ENCODE results near the gene CTSZ.
"Not testable (repeated sequence)": the region's sequence is repeated elsewhere in the genome, so short reads cannot be mapped to it uniquely, and the experiment has no call there.

CTSZ gene

GRCh38 chr20:58980711-58981627 is 26.1 kb downstream of the CTSZ start, which contains the start of gene NELFCD:
NELFCD (plus strand) TSS chr20:58981256; CDS start chr20:58981310, 54 bp downstream.
- DNase-seq (ENCODE audit: low read depth in 3 of 3) = peak; percentile 75 to 94 (median 80)

- no peak for DNase-seq (ENCODE audit: low read depth in 3 of 3)
Observed at GRCh38 chr20:58978351-58979190, 28.5 kb downstream of the CTSZ start.

GRCh38 chr20:58976061-58976730 is 30.9 kb downstream of the CTSZ start:
- DNase-seq (ENCODE audit: low read depth in 3 of 3) = no peak

GRCh38 chr20:58975353-58975752 is 31.7 kb downstream of the CTSZ start:
- DNase-seq (ENCODE audit: low read depth in 3 of 3) = no peak

- DNase-seq (ENCODE audit: low read depth in 3 of 3) = no peak
Observed at GRCh38 chr20:58973866-58974265, 33.2 kb downstream of the CTSZ start.

GRCh38 chr20:58973179-58973578 is 33.9 kb downstream of the CTSZ start:
- DNase-seq (ENCODE audit: low read depth in 3 of 3) = no peak

- no peak for DNase-seq (ENCODE audit: low read depth in 3 of 3)
Observed at GRCh38 chr20:58971429-58971828, 35.6 kb downstream of the CTSZ start.

GRCh38 chr20:58970146-58970545 is 36.9 kb downstream of the CTSZ start:
- no peak for DNase-seq (ENCODE audit: low read depth in 3 of 3)

- DNase-seq (ENCODE audit: low read depth in 3 of 3) = no peak
Observed at GRCh38 chr20:58969439-58969838, 37.6 kb downstream of the CTSZ start.

- DNase-seq (ENCODE audit: low read depth in 3 of 3) = no peak
Observed at GRCh38 chr20:58967652-58968429, 39.2 kb downstream of the CTSZ start.

- no peak for DNase-seq (ENCODE audit: low read depth in 3 of 3)
Observed at GRCh38 chr20:58965270-58966064, 41.6 kb downstream of the CTSZ start.

- DNase-seq (ENCODE audit: low read depth in 3 of 3) = not testable (repeated sequence)
Observed at GRCh38 chr20:58963922-58964321, 43.1 kb downstream of the CTSZ start.

- no peak for DNase-seq (ENCODE audit: low read depth in 3 of 3)
Observed at GRCh38 chr20:58963060-58963584, 43.9 kb downstream of the CTSZ start.

- no peak for DNase-seq (ENCODE audit: low read depth in 3 of 3)
Observed at GRCh38 chr20:58959652-58960051, 47.4 kb downstream of the CTSZ start.

GRCh38 chr20:58956078-58956477 is 51.0 kb downstream of the CTSZ start:
- no peak for DNase-seq (ENCODE audit: low read depth in 3 of 3)

GRCh38 chr20:58953050-58953449 is 54.0 kb downstream of the CTSZ start:
- no peak for DNase-seq (ENCODE audit: low read depth in 3 of 3)

- no peak for DNase-seq (ENCODE audit: low read depth in 3 of 3)
Observed at GRCh38 chr20:58950603-58951002, 56.5 kb downstream of the CTSZ start.

GRCh38 chr20:58947797-58948388 is 59.2 kb downstream of the CTSZ start:
- not testable (repeated sequence) for DNase-seq (ENCODE audit: low read depth in 3 of 3)

GRCh38 chr20:58945965-58946631 is 61.0 kb downstream of the CTSZ start:
- DNase-seq (ENCODE audit: low read depth in 3 of 3) = no peak

Measured in stimulated activated CD4-positive, alpha-beta T cell treated with anti-CD3 and anti-CD28 coated beads, TNF-alpha, amount 100 ng/mL, for 48 hours (primary cell).